Measurements from ENCODE around the gene FARSB. TPM values are rescaled to one million over a fixed set of nuclear protein-coding genes. Genes with fewer than 3 reads are reported as not detected.

Gene FARSB
- total and polyA plus RNA-seq, 2 donors (not counting 3 experiments of a cell fraction or from before 2014, with no cell fraction given) = 12.7 to 29.4 TPM

DNA sequence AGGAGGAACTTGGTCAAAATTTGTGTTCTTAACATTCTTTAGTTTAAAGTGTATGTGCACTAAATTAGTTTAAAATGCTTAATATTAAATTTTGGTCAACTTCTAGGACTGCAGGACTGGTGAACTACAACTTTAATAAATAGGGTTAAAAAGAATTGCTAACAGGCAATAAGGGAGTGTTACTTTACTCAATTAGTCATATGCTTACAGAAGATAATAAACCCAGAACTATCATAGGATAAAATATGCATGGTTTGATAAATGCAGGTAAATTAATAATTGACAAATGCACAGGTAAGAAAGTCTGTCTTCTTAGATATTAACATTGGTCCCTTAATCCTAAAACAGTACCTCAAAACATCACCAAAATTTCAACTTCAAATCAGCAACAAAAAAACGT is 20.6 kb downstream of the FARSB start:
- peaks cover 3 to 24% of the 10 kb centered on the region in 2 experiments for H3K36me3 ChIP-seq (ENCODE audit: control insufficient read depth in 2 of 2, extremely low read depth in 1 of 2, insufficient read depth in 2 of 2, low read length in 2 of 2)
- no peaks in the 10 kb centered on the region for H3K9me1 ChIP-seq (replicated peaks; ENCODE audit: control insufficient read depth, extremely low read depth, insufficient read depth, low read length)
- H3K4me3 ChIP-seq (replicated peaks in 1 of 3; ENCODE audit: insufficient read depth in 1 of 3, low read depth in 1 of 3, low read length in 3 of 3) = no peak overlapping the region
- POLR2A ChIA-PET = no interaction called here
- no peak for DNase-seq (ENCODE audit: low read depth, low spot score)
- H3K27ac ChIP-seq (ENCODE audit: insufficient read depth, low read depth, low read length) = no peak overlapping the region
- no peak overlapping the region for H3K4me2 ChIP-seq (ENCODE audit: insufficient read depth, low read length)
- H3K9ac ChIP-seq (replicated peaks; ENCODE audit: extremely low read depth, insufficient read depth, low read length) = no peak overlapping the region
- TF ChIP-seq MYC (IDR thresholded peaks at IDR 0.05; ENCODE audit: low read depth, low read length) = no peak
- TF ChIP-seq, protein P1, sequence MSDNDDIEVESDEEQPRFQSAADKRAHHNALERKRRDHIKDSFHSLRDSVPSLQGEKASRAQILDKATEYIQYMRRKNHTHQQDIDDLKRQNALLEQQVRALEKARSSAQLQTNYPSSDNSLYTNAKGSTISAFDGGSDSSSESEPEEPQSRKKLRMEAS (IDR thresholded peaks at IDR 0.05; ENCODE audit: insufficient read depth, insufficient read length) = no peak
- H3K79me2 ChIP-seq (ENCODE audit: control insufficient read depth, insufficient read depth, low read length) = no peaks in the 10 kb centered on the region
- H3K4me1 ChIP-seq (ENCODE audit: control insufficient read depth, extremely low read depth, insufficient read depth, low read length) = no peaks in the 10 kb centered on the region
- CTCF ChIA-PET = no interaction called here
- H3K9me3 ChIP-seq (replicated peaks; ENCODE audit: control insufficient read depth, insufficient read depth, low read length) = no peaks in the 10 kb centered on the region
- no peaks in the 10 kb centered on the region for H4K20me1 ChIP-seq (replicated peaks; ENCODE audit: control insufficient read depth, extremely low read depth, insufficient read depth, low read length)
- FAIRE-seq = no peak
- dilution Hi-C loops (cut with MboI; ENCODE audit: extremely low pct_ligation_motif_present, low sequenced_read_pairs) (no loop called here), intact Hi-C loops (cut with micrococcal nuclease) (no loop called here)
- H2AFZ ChIP-seq (ENCODE audit: low read depth, low read length) = no peak overlapping the region
- no peaks in the 10 kb centered on the region for H3K27me3 ChIP-seq (ENCODE audit: control insufficient read depth in 2 of 2, insufficient read depth in 2 of 2, low read length in 2 of 2)
- no TSS peak for BruUV-seq (replicated peaks)

DNA sequence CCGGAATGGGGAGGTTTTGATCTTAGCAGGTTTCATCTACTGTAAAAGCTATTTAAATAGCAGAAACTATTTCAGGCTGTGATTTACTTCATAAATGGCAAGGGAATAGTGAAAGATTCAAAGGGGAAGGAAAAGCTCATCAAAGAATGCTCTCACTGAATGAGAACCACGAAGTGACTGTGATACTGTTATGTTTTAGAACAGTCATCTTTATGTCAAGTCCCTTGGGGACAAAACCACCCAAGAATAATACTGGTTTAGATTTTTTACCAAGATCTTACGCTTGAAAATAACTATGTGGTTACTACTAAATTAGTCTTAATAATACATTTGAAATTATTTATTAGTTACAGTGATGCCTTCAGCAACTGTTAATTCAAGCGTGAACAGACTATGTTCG is 28.1 kb downstream of the FARSB start:
- no peak overlapping the region for H3K9ac ChIP-seq (replicated peaks; ENCODE audit: extremely low read depth, insufficient read depth, low read length)
- H3K4me1 ChIP-seq (ENCODE audit: control insufficient read depth, extremely low read depth, insufficient read depth, low read length) = no peaks in the 10 kb centered on the region
- H3K27me3 ChIP-seq (ENCODE audit: control insufficient read depth in 2 of 2, insufficient read depth in 2 of 2, low read length in 2 of 2) = no peaks in the 10 kb centered on the region
- DNase-seq (ENCODE audit: low read depth, low spot score) = no peak
- CTCF ChIA-PET = no interaction called here
- TF ChIP-seq POLR2AphosphoS5 (IDR thresholded peaks at IDR 0.05; ENCODE audit: insufficient read depth, low read depth, low read length) = no peak
- TF ChIP-seq, protein P1 (IDR thresholded peaks at IDR 0.05; ENCODE audit: insufficient read depth, insufficient read length) = no peak
- TF ChIP-seq MYC (IDR thresholded peaks at IDR 0.05; ENCODE audit: low read depth, low read length) = no peak
- TF ChIP-seq, protein P2, sequence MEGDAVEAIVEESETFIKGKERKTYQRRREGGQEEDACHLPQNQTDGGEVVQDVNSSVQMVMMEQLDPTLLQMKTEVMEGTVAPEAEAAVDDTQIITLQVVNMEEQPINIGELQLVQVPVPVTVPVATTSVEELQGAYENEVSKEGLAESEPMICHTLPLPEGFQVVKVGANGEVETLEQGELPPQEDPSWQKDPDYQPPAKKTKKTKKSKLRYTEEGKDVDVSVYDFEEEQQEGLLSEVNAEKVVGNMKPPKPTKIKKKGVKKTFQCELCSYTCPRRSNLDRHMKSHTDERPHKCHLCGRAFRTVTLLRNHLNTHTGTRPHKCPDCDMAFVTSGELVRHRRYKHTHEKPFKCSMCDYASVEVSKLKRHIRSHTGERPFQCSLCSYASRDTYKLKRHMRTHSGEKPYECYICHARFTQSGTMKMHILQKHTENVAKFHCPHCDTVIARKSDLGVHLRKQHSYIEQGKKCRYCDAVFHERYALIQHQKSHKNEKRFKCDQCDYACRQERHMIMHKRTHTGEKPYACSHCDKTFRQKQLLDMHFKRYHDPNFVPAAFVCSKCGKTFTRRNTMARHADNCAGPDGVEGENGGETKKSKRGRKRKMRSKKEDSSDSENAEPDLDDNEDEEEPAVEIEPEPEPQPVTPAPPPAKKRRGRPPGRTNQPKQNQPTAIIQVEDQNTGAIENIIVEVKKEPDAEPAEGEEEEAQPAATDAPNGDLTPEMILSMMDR (IDR thresholded peaks at IDR 0.05; ENCODE audit: extremely low read depth in 1 of 2, insufficient read depth in 1 of 2, low read depth in 1 of 2, low read length in 2 of 2) = no peak
- TF ChIP-seq POLR2A (IDR thresholded peaks at IDR 0.05; ENCODE audit: low read depth, low read length) = no peak
- TF ChIP-seq JUN (IDR thresholded peaks at IDR 0.05; ENCODE audit: borderline replicate concordance, insufficient read depth, insufficient read length, low read depth) = no peak
- TF ChIP-seq GATA2 (IDR thresholded peaks at IDR 0.05; ENCODE audit: insufficient read depth, insufficient read length, low read depth, low read length) = no peak
- TF ChIP-seq FOS (IDR thresholded peaks at IDR 0.05; ENCODE audit: borderline replicate concordance, insufficient read depth, low read length) = no peak
- no peak for TF ChIP-seq EZH2 (IDR thresholded peaks at IDR 0.05; ENCODE audit: borderline replicate concordance, low read depth, low read length, severe bottlenecking)
- no peak for FAIRE-seq
- no peak overlapping the region for H2AFZ ChIP-seq (ENCODE audit: low read depth, low read length)
- intact Hi-C loops (cut with micrococcal nuclease) = no loop called here
- H3K4me2 ChIP-seq (ENCODE audit: insufficient read depth, low read length) = no peak overlapping the region
- BruUV-seq (replicated peaks) = no TSS peak
- H3K9me3 ChIP-seq (replicated peaks; ENCODE audit: control insufficient read depth, insufficient read depth, low read length) = no peaks in the 10 kb centered on the region
- no peak overlapping the region for H3K4me3 ChIP-seq (replicated peaks in 1 of 3; ENCODE audit: insufficient read depth in 1 of 3, low read depth in 1 of 3, low read length in 3 of 3)
- H3K27ac ChIP-seq (ENCODE audit: insufficient read depth, low read depth, low read length) = no peak overlapping the region
- no peaks in the 10 kb centered on the region for H3K9me1 ChIP-seq (replicated peaks; ENCODE audit: control insufficient read depth, extremely low read depth, insufficient read depth, low read length)
- no peaks in the 10 kb centered on the region for H4K20me1 ChIP-seq (replicated peaks; ENCODE audit: control insufficient read depth, extremely low read depth, insufficient read depth, low read length)
- H3K79me2 ChIP-seq (ENCODE audit: control insufficient read depth, insufficient read depth, low read length) = no peaks in the 10 kb centered on the region
- peaks cover 7 to 24% of the 10 kb centered on the region in 2 experiments for H3K36me3 ChIP-seq (ENCODE audit: control insufficient read depth in 2 of 2, extremely low read depth in 1 of 2, insufficient read depth in 2 of 2, low read length in 2 of 2)
- POLR2A ChIA-PET = no interaction called here
- dilution Hi-C loops (cut with MboI; ENCODE audit: extremely low pct_ligation_motif_present, low sequenced_read_pairs) = no loop called here

Measured in endothelial cell of umbilical vein (primary cell).